ENCODE data around the gene RPE.

Gene RPE

GRCh38 chr2:209965723-209966122, 36.7 kb upstream of the RPE start:
- Histone ChIP-seq H3K36me3 (no peaks in the 10 kb centered on the region), H3K27me3 (ENCODE audit: insufficient read depth, low read depth, severe bottlenecking) (no peaks in the 10 kb centered on the region), H3K4me3 (ENCODE audit: low read depth, low read length) (no peak overlapping the region), H3K27ac (no peak overlapping the region), H3K9me3 (ENCODE audit: severe bottlenecking) (no peaks in the 10 kb centered on the region)
- no peak for TF ChIP-seq CTCF (IDR thresholded peaks at IDR 0.05; ENCODE audit: low read depth, low read length)
- DNase-seq: no peak

GRCh38 chr2:209969692-209970091, 32.7 kb upstream of the RPE start:
- Histone ChIP-seq H3K27ac (no peak overlapping the region), H3K9me3 (ENCODE audit: severe bottlenecking) (no peaks in the 10 kb centered on the region), H3K4me3 (ENCODE audit: low read depth, low read length) (no peak overlapping the region), H3K36me3 (no peaks in the 10 kb centered on the region), H3K27me3 (ENCODE audit: insufficient read depth, low read depth, severe bottlenecking) (no peaks in the 10 kb centered on the region)
- no peak for TF ChIP-seq CTCF (IDR thresholded peaks at IDR 0.05; ENCODE audit: low read depth, low read length)
- no peak for DNase-seq

- no peak for DNase-seq
- H3K4me3 ChIP-seq (ENCODE audit: low read depth, low read length): no peak overlapping the region
- no peak for TF ChIP-seq CTCF (IDR thresholded peaks at IDR 0.05; ENCODE audit: low read depth, low read length)
Measured at GRCh38 chr2:209970271-209970670, 32.2 kb upstream of the RPE start.

GRCh38 chr2:209970711-209971110, 31.7 kb upstream of the RPE start:
- Histone ChIP-seq H3K36me3 (no peaks in the 10 kb centered on the region), H3K4me3 (ENCODE audit: low read depth, low read length) (no peak overlapping the region), H3K27me3 (ENCODE audit: insufficient read depth, low read depth, severe bottlenecking) (no peaks in the 10 kb centered on the region), H3K27ac (no peak overlapping the region), H3K9me3 (ENCODE audit: severe bottlenecking) (no peaks in the 10 kb centered on the region)
- no peak for TF ChIP-seq CTCF (IDR thresholded peaks at IDR 0.05; ENCODE audit: low read depth, low read length)
- no peak for DNase-seq

More at GRCh38 chr2:209970271-209970670, 32.2 kb upstream of the RPE start:
- H3K27me3 ChIP-seq (ENCODE audit: insufficient read depth, low read depth, severe bottlenecking): no peaks in the 10 kb centered on the region
- H3K36me3 ChIP-seq: no peaks in the 10 kb centered on the region
- H3K9me3 ChIP-seq (ENCODE audit: severe bottlenecking): no peaks in the 10 kb centered on the region
- no peak overlapping the region for H3K27ac ChIP-seq

GRCh38 chr2:209973328-209973727, 29.1 kb upstream of the RPE start:
- no peak overlapping the region for H3K27ac ChIP-seq
- DNase-seq: no peak
- H3K4me3 ChIP-seq (ENCODE audit: low read depth, low read length): no peak overlapping the region
- no peaks in the 10 kb centered on the region for H3K36me3 ChIP-seq
- no peaks in the 10 kb centered on the region for H3K27me3 ChIP-seq (ENCODE audit: insufficient read depth, low read depth, severe bottlenecking)
- TF ChIP-seq CTCF (IDR thresholded peaks at IDR 0.05; ENCODE audit: low read depth, low read length): no peak
- H3K9me3 ChIP-seq (ENCODE audit: severe bottlenecking): no peaks in the 10 kb centered on the region

GRCh38 chr2:209974576-209974975, 27.9 kb upstream of the RPE start:
- Histone ChIP-seq H3K27me3 (ENCODE audit: insufficient read depth, low read depth, severe bottlenecking) (no peaks in the 10 kb centered on the region), H3K4me3 (ENCODE audit: low read depth, low read length) (no peak overlapping the region), H3K9me3 (ENCODE audit: severe bottlenecking) (no peaks in the 10 kb centered on the region), H3K27ac (no peak overlapping the region), H3K36me3 (no peaks in the 10 kb centered on the region)
- no peak for TF ChIP-seq CTCF (IDR thresholded peaks at IDR 0.05; ENCODE audit: low read depth, low read length)
- DNase-seq: no peak

Measured in WERI-Rb-1 (cell line).